HL-60 (cell line): ENCODE measurements around the gene PLPP7.

ENCODE experiments used
- POLR2AphosphoS5 ChIP-seq: IDR thresholded peaks from 2 replicates; pipeline ENCODE4 v1.6.1; 2012; ENCODE audit warnings: low read depth
- TF ChIP-seq, protein P1 (sequence below): IDR thresholded peaks from one replicate; pipeline ENCODE4 v1.5.1; 2011; ENCODE audit warnings: low read length, control low read depth, inconsistent platforms; ENCODE audit not compliant: insufficient read depth

DNA sequence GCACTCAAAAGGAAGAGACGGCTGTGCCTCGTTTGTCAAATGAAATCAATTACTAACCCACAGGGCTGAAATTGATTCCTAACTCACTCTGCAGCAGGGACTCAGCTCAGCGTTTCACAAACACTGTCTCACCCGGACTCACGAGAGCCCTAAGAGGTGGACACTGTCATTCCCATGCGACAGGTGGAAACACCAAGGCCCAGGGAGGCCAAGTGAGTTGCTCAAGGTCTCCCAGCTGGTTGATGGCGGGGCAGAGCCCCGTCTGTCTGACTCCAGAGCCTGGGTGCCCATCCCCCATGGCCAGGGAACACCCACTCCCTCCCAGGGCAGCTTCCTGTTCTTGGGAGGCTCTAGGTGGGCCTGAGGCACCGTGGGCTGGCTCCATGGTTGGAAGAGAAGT is 1.3 kb upstream of the PLPP7 start:
- TF ChIP-seq, protein P1, sequence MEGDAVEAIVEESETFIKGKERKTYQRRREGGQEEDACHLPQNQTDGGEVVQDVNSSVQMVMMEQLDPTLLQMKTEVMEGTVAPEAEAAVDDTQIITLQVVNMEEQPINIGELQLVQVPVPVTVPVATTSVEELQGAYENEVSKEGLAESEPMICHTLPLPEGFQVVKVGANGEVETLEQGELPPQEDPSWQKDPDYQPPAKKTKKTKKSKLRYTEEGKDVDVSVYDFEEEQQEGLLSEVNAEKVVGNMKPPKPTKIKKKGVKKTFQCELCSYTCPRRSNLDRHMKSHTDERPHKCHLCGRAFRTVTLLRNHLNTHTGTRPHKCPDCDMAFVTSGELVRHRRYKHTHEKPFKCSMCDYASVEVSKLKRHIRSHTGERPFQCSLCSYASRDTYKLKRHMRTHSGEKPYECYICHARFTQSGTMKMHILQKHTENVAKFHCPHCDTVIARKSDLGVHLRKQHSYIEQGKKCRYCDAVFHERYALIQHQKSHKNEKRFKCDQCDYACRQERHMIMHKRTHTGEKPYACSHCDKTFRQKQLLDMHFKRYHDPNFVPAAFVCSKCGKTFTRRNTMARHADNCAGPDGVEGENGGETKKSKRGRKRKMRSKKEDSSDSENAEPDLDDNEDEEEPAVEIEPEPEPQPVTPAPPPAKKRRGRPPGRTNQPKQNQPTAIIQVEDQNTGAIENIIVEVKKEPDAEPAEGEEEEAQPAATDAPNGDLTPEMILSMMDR = no peak
- no peak for TF ChIP-seq POLR2AphosphoS5
